22Rv1 (cell line): ENCODE data around the gene ZC3H11A.
A peak's percentile ranks its signal among the peaks of the same experiment; 100 is the strongest.
"Not testable (repeated sequence)": the region's sequence is repeated elsewhere in the genome, so short reads cannot be mapped to it uniquely, and the experiment has no call there.

Source experiments
- H3K27ac ChIP-seq: fragments of 450-650 bp; 2 replicates; pipeline ENCODE4 v1.5.1; 2017
- ZFX ChIP-seq: fragments of 450-650 bp; IDR thresholded peaks from 2 replicates; pipeline ENCODE4 v1.6.1; 2017; ENCODE audit warnings: antibody characterized with exemption, borderline replicate concordance
- TF ChIP-seq, protein P1 (sequence below): fragments of 450-650 bp; IDR thresholded peaks from 2 replicates; pipeline ENCODE4 v1.5.1; 2017; ENCODE audit warnings: mild to moderate bottlenecking

ZC3H11A gene

DNA sequence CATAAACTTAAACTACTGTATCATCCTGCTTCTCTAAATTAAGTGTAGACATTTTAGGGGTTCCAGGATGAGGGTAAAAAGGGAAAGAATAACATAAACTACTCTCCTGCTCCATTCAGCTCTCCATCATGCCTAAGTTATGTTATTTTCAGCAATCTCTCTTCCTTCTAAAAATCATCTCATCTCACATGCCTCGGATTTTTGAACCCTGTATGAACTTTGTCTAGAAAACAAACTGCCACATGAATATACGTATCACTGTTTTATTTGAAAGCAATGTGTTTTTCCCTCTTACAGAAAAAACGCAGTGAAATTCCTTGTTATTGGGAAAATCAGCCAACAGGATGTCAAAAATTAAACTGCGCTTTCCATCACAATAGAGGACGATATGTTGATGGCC is 32.6 kb downstream of the ZC3H11A start:
- TF ChIP-seq ZFX, result no peak
- TF ChIP-seq, protein P1, sequence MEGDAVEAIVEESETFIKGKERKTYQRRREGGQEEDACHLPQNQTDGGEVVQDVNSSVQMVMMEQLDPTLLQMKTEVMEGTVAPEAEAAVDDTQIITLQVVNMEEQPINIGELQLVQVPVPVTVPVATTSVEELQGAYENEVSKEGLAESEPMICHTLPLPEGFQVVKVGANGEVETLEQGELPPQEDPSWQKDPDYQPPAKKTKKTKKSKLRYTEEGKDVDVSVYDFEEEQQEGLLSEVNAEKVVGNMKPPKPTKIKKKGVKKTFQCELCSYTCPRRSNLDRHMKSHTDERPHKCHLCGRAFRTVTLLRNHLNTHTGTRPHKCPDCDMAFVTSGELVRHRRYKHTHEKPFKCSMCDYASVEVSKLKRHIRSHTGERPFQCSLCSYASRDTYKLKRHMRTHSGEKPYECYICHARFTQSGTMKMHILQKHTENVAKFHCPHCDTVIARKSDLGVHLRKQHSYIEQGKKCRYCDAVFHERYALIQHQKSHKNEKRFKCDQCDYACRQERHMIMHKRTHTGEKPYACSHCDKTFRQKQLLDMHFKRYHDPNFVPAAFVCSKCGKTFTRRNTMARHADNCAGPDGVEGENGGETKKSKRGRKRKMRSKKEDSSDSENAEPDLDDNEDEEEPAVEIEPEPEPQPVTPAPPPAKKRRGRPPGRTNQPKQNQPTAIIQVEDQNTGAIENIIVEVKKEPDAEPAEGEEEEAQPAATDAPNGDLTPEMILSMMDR, result no peak
- no peak overlapping the region for H3K27ac ChIP-seq

DNA sequence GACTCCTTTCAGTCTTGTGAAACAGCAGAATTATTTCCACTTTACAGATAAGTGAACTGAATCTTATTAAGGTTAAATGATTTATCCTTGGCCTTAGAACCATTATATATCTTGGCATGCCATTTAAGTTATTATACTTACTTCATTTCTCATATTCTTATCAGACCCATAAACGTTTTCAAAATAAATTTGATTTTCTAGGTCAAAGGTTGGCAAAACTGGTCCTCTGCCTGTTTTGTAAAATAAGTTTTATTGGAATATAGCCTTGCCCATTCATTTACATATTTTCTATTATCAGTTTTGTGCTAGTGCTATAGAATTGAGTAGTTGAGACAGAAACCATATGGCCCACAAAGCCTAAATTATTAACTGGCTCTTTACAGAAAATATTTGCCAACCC is 33.1 kb downstream of the ZC3H11A start:
- no peak overlapping the region for H3K27ac ChIP-seq
- TF ChIP-seq ZFX, result no peak
- TF ChIP-seq, protein P1, result no peak

DNA sequence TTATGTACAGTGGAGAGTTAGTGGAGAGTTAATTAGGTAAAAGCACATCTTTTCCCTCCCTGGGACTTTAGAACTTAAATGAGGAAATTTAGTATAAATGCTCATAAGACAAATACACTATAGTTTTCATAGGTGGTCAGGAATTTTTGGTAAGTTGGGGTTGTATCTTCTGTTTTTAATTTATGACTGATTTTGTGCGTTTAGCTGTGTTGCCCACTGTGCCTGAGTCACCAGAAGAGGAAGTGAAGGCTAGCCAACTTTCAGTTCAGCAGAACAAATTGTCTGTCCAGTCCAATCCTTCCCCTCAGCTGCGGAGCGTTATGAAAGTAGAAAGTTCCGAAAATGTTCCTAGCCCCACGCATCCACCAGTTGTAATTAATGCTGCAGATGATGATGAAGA is 33.8 kb downstream of the ZC3H11A start:
- H3K27ac ChIP-seq, result not testable (repeated sequence)

DNA sequence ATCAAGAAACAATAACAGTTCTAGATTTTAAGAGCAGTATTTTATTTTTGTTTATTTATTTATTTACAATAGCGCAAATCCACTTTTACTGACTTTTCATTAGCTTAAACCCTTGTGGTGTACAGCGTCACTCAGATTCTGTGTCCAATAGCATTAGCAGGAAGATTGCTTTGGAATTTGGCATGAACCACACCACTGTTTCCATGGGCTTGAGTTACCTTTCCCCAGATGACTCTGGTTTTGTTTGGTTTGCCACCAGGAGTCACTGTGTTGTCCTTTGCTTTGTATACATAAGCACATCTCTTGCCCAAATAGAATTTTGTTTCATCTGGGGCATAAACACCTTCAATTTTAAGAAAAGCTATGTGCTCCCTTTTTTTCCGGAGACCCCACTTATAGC is 40.1 kb downstream of the ZC3H11A start:
- no peak for TF ChIP-seq ZFX
- TF ChIP-seq, protein P1, result peak; percentile 39; the same call in 1 of the 2 replicates

DNA sequence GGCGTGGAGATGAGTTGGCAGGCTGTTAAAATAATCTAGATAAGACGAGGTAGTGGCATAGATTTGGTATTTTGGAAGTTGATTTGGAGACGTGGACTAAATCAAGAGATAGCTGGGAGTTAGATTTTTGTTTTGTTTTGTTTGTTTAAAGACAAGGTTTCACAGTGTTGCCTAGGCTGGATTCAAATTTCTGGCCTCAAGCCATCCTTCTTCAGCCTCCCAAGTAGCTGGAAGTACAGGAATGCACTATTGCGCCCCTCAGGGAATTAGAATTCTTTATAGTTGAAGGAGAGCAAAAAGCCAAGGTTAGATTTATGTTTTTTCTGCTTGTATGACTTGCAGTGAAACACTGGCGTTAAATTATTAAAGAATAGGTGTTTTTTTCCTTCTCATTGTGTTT is 43.7 kb downstream of the ZC3H11A start:
- TF ChIP-seq, protein P1, result no peak
- no peak for TF ChIP-seq ZFX
- no peak overlapping the region for H3K27ac ChIP-seq

More for the DNA sequence above, 40.1 kb downstream of the ZC3H11A start:
- no peak overlapping the region for H3K27ac ChIP-seq

DNA sequence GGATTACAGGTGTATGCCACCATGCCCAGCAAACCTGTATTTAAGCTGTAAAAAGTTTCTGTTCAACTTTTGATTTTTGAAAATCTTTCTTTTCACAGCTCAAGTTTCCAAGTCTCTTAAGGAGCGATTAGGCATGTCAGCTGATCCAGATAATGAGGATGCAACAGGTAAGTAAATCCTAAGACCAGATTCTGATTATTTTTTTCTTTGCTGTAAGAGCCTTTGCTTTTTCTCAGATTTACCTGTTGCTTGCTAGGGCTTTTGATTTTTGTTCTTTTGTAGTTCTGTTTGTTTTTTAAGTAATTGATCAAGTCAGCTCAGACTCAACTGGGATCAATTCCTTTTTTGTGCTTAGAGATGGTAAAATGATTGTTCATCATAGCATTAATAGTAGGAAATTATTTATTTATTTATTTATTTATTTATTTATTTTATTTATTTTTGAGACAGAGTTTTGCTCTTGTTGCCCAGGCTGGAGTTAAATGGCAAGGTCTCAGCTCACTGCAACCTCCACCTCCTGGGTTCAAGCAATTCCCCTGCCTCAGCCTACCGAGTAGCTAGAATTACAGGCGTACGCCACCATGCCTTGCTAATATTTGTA is 44.9 kb downstream of the ZC3H11A start:
- TF ChIP-seq, protein P1, result no peak
- TF ChIP-seq ZFX, result no peak
- H3K27ac ChIP-seq, result no peak overlapping the region

DNA sequence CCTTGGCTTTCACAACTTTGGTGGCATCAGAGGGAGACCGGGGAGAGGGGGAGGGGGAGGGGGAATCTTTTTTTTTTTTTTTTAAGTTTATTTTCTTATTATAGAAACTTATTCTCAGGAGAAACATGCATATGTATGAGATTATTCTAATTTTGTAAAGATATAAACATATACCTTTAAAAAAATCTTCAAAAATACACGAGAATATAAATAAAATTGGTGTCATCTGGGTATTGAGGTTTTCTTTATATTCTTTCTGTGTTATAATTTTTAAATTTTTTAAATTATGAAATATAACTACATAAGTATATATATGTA is 47.1 kb downstream of the ZC3H11A start:
- TF ChIP-seq ZFX, result no peak
- TF ChIP-seq, protein P1, result no peak
- no peak overlapping the region for H3K27ac ChIP-seq

DNA sequence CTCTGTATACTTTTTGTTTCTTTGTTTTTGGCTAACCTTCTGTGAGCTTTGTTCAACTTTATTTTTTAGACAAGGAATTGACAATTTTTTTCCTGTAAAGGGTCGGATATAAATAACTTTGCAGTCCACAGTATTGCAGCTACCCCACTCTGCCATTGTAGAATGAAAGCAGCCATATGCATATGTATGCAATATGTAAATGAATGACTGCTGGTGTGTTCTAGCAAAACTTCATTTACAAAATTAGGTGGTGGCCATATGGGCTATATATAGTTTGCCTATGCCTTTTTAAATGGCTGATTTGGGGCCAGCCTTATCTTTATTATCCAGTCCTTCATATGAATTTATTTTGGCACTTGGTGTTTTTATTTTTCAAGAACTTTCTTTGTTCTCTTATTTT is 48.0 kb downstream of the ZC3H11A start:
- TF ChIP-seq, protein P1, result no peak
- no peak for TF ChIP-seq ZFX
- H3K27ac ChIP-seq, result no peak overlapping the region
